Left lobe of liver (tissue), 2 donors: ENCODE results near the gene PRIMA1. TPM values are rescaled to one million over a fixed set of nuclear protein-coding genes. Genes with fewer than 3 reads are reported as not detected.
A peak's percentile ranks its signal among the peaks of the same experiment; 100 is the strongest.

Experiments used
- ATAC-seq: fragments of 200-7000 bp; cut with Tn5 transposase; one replicate; pipeline ENCODE4 v1.9.1; 2020; ENCODE audit warnings: mild to moderate bottlenecking, moderate library complexity
- DNase-seq: peaks from one replicate; pipeline ENCODE4 v3.0.0-alpha.2; 2020; ENCODE audit warnings: low spot score
- total RNA-seq: library from RNA; stranded (reverse); gene quantifications from one replicate; pipeline ENCODE4 v1.2.1, GENCODE V29; 2021
- donor health status: DM: no; HTN: no; CAD: no; lungs with moderate emphysema.
- donor health status: DM: no; HTN: yes; CAD: no.

Gene PRIMA1
- total RNA-seq, 1 donor from 2014 or later = 0.30 TPM

- ATAC-seq = peak; percentile 96
Measured at GRCh38 chr14:93759719-93760307, 28.5 kb downstream of the PRIMA1 start.

GRCh38 chr14:93757206-93757605 lies 31.1 kb downstream of the PRIMA1 start:
- ATAC-seq = no peak
- no peak for DNase-seq

More at GRCh38 chr14:93759719-93760307, 28.5 kb downstream of the PRIMA1 start:
- peak; percentile 93 for DNase-seq

DNA sequence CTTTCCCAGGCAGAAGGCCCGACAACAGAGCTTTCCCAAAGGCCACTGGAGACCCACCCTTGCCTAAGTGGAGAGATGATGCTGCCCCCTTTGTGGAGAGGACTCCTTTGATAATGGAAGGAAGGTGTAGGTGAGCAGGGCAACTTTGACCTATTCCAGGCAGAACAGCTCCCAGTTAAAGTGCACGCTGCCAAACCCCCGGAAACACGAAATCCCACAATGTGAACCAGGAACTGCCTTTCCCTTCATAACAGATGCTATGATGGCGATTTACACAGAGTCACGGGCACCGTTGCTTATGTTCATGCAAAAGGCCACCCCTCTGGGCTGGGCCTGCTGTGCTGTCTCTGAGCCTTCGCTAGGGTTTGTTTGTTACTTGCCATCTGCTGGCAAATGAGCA lies 34.6 kb downstream of the PRIMA1 start:
- ATAC-seq (no peak), DNase-seq (no peak)

DNA sequence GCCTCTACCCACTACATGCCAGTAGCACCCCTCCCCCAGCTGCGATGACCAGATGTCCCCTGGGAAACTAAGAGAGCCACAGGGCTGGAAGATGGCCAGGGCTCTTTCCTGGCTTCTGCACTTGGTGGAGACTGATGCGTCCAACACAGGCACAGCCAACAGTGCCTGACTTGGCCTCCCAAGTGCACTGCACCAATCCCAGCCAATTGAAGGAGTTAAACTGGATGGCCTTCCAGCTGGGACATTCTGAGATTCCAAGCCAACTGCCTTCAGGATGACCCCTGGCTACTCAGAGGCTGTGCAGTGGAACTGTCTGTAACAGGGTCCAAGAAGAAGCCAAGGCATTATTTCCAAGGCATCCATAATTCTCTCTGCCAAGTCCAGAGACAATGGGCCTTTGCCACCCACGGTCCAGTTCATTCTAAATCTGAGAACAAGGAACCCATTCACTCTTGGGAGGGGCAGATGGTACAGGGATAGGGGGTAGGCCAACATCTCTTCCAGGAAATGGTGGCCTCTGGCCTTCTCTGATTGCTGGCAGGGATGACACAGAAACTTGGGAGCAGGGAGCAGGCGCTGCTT lies 35.2 kb downstream of the PRIMA1 start:
- ATAC-seq (no peak), DNase-seq (no peak)

DNA sequence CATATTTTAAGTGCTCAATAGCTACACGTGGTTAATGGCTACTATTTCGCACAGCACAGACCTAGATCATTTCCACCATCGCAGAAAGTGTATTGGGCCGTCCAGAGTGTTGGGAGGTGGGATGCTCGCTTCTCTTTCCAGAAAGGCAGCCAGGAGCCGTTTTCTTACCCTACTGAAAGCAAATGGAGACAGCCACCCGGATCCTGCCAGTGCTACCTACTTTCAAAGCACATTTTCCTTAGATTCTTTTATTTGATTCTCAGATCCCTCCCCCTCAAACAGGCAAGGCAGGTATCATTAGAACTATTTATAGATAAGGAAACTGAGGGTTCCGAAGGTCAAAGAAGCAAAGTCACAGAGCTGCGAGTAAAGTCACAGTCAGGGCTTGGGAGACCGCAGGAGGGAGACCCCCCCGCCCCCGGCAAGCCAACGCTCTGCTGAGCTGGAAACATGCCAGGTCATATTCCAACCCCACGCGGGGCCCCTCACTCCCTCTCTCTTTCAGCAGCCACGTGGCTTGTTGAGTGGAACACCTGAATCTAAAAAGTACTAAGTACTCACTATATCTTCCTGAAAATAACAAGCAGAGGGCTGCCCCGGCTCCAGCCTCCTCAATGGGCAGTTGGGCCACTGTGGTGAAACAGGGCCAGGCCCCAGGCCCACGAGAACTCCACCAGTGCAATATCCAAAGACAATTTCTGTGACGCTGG lies 36.2 kb downstream of the PRIMA1 start:
- ATAC-seq = no peak
- no peak for DNase-seq

DNA sequence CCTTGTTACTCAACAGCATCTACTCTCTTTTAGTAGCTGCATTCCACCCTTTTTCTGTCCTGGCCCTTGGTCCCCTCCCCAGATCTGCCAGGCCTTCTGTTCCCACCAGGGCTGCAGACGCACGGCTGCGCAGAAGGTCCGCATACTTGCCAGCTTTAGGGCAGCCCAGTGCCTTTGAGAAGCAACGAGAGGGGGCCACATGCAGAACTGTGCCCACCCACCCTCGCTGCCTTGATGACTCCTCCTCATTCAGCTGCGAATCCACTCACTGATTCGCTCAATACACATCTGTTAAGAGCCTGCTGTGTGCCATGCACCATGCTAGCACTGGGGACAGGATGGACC lies 39.2 kb downstream of the PRIMA1 start:
- DNase-seq (no peak), ATAC-seq (no peak)

DNA sequence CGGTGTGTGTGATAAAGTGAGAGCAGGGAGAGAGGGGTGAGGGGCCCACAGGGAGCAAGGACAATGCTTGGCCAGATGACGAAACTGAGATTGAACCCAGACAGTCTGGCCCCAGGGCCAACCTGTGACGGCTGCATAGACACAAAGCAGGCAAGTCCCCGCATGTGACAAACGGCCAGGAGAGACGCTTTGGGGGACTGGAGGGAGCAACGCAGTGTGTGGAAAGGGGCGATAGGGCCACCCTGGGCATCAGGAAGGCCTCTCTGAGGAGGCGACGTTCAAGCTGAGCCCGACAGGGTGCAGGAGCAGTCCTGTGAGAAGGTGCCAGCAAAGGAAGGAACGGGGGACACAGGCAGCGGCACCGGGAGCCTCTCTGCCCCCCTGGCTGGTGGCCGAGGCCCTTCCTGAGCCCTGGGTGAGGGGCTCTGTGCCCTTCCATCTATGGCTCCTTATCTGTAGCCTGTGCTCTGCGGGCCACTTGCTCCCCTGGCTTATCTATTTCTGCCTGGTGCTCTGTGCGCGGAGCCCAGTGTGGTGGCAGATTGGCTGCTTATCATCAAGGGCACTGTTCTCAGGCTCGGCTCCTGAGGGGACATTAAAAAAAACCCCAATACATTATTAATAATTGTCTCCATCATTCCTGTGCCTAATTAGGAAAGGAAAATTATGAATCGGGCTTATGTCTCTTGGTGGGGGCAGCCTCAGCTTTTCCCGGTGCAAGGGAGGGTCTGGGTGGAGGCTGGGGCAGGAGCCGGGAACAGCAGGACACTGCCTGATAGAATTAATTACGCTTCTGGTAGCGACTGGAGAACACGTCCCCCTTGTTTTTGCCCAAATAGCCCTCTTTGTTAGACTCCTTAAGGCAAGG lies 39.8 kb downstream of the PRIMA1 start:
- DNase-seq (no peak), ATAC-seq (no peak)

GRCh38 chr14:93747560-93747959 lies 40.7 kb downstream of the PRIMA1 start:
- no peak for DNase-seq
- no peak for ATAC-seq

DNA sequence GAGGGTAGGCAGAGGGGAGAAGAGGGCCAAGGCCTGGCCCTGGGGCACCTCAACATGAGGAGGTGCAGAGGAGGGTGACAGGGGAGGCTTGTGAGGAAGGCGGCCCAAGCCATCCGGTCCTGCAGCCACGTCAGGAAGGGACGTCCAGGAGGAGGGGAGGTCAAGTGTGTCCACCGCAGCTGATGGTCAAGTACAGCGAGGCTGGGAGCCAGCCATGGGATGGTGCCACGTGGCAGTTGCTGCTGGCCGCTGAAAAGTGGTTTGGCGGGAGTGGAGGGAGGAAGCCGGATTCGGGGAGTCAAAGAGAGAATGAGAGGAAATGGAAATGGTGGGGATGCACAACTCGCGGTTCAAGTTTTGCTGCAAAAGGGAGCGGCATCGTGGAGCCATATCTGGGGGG lies 41.2 kb downstream of the PRIMA1 start:
- DNase-seq = no peak
- no peak for ATAC-seq

DNA sequence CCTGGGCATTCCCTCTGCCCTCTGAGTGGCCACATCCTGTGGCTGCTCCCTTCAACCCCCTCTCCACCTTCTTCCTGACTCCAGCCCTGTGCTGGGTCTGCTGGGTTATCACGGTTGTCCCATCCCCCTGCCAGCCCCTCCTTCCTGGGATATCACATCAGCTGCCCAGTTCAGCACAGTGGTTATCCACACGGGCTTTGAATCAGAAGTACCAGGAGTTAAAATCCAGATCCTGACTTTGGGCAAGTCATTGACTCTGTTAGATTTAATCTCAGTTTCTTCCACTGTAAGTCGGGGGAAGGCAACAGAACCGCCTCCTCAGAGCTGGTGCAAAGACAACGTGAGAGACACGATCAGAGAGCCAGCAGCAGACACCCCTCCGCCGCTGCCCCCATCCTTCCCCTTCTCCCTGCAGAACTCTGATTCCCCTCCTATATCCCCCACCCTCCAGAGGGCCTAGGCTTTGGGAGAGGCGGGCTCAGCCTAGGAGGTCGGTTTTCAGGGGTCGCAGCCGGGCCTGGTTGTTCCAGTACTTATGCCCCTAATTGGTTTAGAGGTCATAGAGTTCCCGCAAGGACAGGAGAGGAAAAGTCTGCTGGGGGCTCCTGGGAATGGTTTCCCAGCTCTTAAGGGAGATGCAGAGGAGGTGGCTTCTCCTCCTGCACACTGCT lies 42.5 kb downstream of the PRIMA1 start:
- ATAC-seq (no peak), DNase-seq (no peak)

DNA sequence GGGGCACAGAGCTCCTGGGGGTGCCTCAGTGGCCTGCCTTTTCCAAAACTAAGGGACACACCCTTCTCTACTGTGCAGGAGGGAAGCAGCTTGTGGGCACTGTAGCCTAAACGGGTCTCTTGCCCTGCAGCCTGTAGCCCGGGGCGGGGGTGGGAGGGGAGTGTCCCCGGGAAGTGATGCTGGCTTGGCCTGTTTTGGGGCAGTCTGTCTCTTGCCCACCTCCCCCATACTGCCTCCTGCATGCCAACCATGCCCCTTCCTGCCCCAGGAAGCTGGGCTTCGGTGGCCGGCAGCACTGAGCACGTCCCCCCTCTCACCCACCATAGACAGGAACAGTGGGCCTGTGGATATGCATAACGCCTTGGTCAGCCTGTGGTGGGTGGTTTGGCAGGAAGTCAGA lies 43.4 kb downstream of the PRIMA1 start:
- DNase-seq = no peak
- ATAC-seq = no peak

- DNase-seq (no peak), ATAC-seq (no peak)
Measured at GRCh38 chr14:93744176-93744575, 44.1 kb downstream of the PRIMA1 start.

GRCh38 chr14:93743270-93744060 lies 44.8 kb downstream of the PRIMA1 start:
- ATAC-seq (no peak), DNase-seq (no peak)

DNA sequence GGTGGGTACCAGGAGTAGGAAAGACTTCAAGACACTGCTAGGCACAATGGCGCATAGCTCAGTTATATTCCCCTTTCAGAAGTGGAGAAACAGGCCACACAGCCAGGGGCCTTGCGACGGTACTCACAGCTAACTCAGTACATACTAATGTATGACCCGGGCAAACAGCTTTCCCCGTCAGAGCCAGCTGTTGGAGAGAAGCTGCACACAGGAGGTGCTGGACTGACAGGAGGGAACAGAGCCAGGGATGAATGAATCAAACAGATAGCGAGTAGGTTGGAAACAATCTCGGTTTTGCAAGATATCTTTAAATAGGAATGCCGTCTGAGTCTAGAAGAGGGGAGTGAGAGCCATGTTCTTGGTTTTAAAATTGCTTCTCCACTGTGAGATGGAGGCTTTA lies 45.5 kb downstream of the PRIMA1 start:
- DNase-seq = no peak
- ATAC-seq = no peak

DNA sequence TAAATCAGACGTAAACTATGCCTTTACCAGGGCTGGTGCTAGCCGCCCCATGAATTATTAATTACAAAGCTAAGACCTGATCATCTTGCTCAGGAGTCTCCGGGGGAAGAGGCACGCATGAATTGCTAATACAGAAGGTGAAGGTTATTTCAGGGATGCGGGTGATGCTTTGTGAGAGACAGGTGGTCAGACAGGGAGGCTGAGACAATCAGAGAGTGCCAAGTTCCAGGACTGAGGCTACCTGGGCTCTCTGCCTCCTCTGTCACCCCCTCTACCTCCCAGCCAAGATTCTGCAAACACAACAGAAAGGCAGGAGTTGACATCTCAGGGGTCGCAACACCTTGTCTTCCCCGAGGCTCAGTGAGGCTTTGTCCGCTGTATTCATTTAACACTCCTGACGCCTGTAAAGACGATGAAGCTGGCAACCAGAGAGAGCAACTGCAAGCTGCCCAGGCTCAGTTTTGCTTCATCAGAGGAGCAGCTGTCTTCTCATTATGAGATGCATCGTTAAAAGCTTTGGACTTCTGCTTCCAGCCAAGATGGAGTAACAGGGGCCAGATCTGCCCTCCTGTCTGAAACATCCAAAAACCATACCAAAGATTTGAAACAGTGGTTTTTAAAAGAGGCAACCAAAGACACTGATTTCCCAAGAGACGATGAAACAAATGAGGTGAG lies 46.6 kb downstream of the PRIMA1 start:
- DNase-seq = no peak
- no peak for ATAC-seq

DNA sequence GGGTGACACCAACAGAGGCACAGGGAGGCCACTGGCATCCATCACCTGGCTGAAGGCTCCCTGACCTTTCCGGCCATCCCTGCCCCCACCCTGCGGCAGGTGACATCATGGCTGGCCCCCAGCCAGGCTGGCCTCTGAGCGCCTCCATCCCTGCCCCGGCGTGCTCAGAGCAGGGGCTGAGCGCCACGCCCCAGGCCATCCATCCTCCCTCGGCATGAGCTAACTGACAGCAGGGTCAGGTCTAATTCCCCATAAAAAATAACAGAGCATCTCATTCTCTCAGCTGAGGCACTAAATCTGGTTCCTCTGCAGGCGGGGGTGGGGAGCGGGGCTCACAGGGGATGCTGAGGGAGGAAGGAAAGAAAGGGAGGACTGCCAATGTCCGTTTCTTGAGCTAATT lies 50.7 kb downstream of the PRIMA1 start:
- ATAC-seq (no peak), DNase-seq (no peak)

GRCh38 chr14:93736378-93737014 lies 51.8 kb downstream of the PRIMA1 start:
- ATAC-seq (peak; percentile 75), DNase-seq (no peak)

- DNase-seq (no peak), ATAC-seq (no peak)
Measured at GRCh38 chr14:93735206-93735605, 53.1 kb downstream of the PRIMA1 start.
